AG08395 (cell line): ENCODE results near the gene KRTAP6-1.

Experiments used
- DNase-seq: peaks from one replicate; pipeline ENCODE4 v3.0.0; 2012; ENCODE audit warnings: mixed read lengths, low spot score

The KRTAP6-1 gene

GRCh38 chr21:30577766-30578165 lies 36.0 kb downstream of the KRTAP6-1 start:
- no peak for DNase-seq

- DNase-seq: no peak
These were observed 46.1 kb downstream of the KRTAP6-1 start for GRCh38 chr21:30567617-30568016.

- no peak for DNase-seq
These were observed 50.1 kb downstream of the KRTAP6-1 start for GRCh38 chr21:30563630-30564029.
